ENCODE measurements around the gene EME1.
"Not testable (repeated sequence)": the region's sequence is repeated elsewhere in the genome, so short reads cannot be mapped to it uniquely, and the experiment has no call there.

DNA sequence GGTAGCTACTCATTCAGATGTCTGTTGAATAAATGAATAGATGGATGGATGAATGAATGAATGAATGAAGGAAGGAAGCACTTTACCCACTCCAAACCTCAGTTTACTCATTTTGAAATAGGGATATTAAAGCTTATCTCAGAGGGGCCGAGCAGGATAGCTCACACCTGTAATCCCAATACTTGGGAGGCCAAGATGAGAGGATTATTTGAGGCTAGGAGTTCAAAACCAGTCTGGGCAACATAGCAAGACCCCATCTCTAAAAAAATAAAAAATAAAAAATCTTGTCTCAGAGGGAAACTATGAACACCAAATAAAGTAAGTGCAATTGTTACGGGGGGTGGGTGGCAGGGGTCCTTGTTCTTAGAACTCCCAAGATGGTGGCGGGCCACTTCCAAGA lies 25.6 kb downstream of the EME1 start:
- TF ChIP-seq SPI1, TAF1, POLR2AphosphoS5, POLR2A, POU2F2 (IDR thresholded peaks at IDR 0.05; ENCODE audit: low read depth, low read length): not testable (repeated sequence)
